HCT116 (cell line): ENCODE data around the gene FRMPD4. TPM values are rescaled to one million over a fixed set of nuclear protein-coding genes. Genes with fewer than 3 reads are reported as not detected.

Source experiments
- ATAC-seq: fragments of 200-7000 bp; cut with Tn5 transposase; 2 replicates; pipeline ENCODE4 v1.9.1; 2020; ENCODE audit warnings: mild to moderate bottlenecking, moderate library complexity
- BruUV-seq: library from RNA; stranded (reverse); fragments of 400-500 nt; replicated peaks from 2 replicates; lab custom pipeline; 2021; lab: Mats Ljungman, UMichigan
- CTCF ChIA-PET: fragments of 300-600 bp; sonication (Branson Sonifier 250); formaldehyde crosslinking; loops from one replicate; lab custom pipeline; 2021; ENCODE audit warnings: antibody characterized with exemption; lab: Charles Lee
- POLR2A ChIA-PET: fragments of 300-600, 350-600 bp; sonication (Branson Sonifier 250); formaldehyde crosslinking; loops from one replicate; lab custom pipeline; 2021; ENCODE audit warnings: antibody characterized with exemption; lab: Charles Lee
- RAD21 ChIA-PET, 2 experiments: fragments of 300-600 bp; sonication (Branson Sonifier 250); formaldehyde crosslinking; loops; one replicate each; lab custom pipeline; 2023; ENCODE audit warnings: low total read pairs in 2 of 2; ENCODE audit not compliant: uncharacterized antibody in 2 of 2, unreplicated experiment in 2 of 2, low non-redundant PET in 1 of 2; lab: Charles Lee
- DNase-seq: peaks from one replicate; pipeline ENCODE4 v3.0.0-alpha.2; 2010; ENCODE audit warnings: low read depth, low spot score
- H2AFZ ChIP-seq: fragments of 200-600 bp; shearing (Covaris generic), sonication (generic); 2 replicates; pipeline ENCODE4 v1.6.1; 2017; ENCODE audit warnings: low read depth, mixed run types, mixed read lengths, antibody characterized with exemption, low read length; ENCODE audit not compliant: poor library complexity, severe bottlenecking
- H3K27ac ChIP-seq: 2 replicates; pipeline ENCODE4 v1.5.1; 2012; ENCODE audit warnings: low read depth, low read length
- H3K27me3 ChIP-seq: fragments of 200-600 bp; sonication (generic); 2 replicates; pipeline ENCODE4 v1.6.1; 2016; ENCODE audit warnings: mixed run types, low read length, mixed read lengths; ENCODE audit not compliant: insufficient read depth
- H3K36me3 ChIP-seq, 2 experiments: fragments of 200-500 bp in 1 of 2; fragments of 200-600 bp in 1 of 2; sonication (Bioruptor generic) in 1 of 2; sonication (generic) in 1 of 2; 2 replicates each; pipeline versions ENCODE4 v1.5.1 to v1.6.1; 2014 to 2016; ENCODE audit warnings: low read length in 2 of 2, inconsistent platforms in 1 of 2, mixed read lengths in 1 of 2, mixed run types in 1 of 2; ENCODE audit not compliant: insufficient read depth in 2 of 2, control insufficient read depth in 1 of 2
- H3K4me1 ChIP-seq, 2 experiments: fragments of 200-600 bp in 1 of 2; sonication (generic) in 1 of 2; 2 replicates each; pipeline versions ENCODE4 v1.5.1 to v1.6.1; 2012 to 2017; ENCODE audit warnings: low read length in 2 of 2, inconsistent platforms in 1 of 2, mild to moderate bottlenecking in 1 of 2, mixed read lengths in 1 of 2, mixed run types in 1 of 2, moderate library complexity in 1 of 2; ENCODE audit not compliant: insufficient read depth in 2 of 2, control insufficient read depth in 1 of 2
- H3K4me2 ChIP-seq: fragments of 200-600 bp; sonication (generic); 2 replicates; pipeline ENCODE4 v1.6.1; 2017; ENCODE audit warnings: mixed run types, low read length, mixed read lengths
- H3K4me3 ChIP-seq, 2 experiments: fragments of 200-600 bp in 1 of 2; sonication (generic) in 1 of 2; replicated peaks in 1 of 2; 2 replicates each; pipeline ENCODE4 v1.5.1; 2011 to 2016; ENCODE audit warnings: low read length in 2 of 2, control low read depth in 1 of 2, low read depth in 1 of 2, mild to moderate bottlenecking in 1 of 2, mixed read lengths in 1 of 2, mixed run types in 1 of 2
- H3K79me2 ChIP-seq: fragments of 200-600 bp; sonication (generic); 2 replicates; pipeline ENCODE4 v1.6.1; 2017; ENCODE audit warnings: mild to moderate bottlenecking, mixed run types, low read length, moderate library complexity, mixed read lengths; ENCODE audit not compliant: insufficient read depth
- H3K9ac ChIP-seq: fragments of 200-600 bp; sonication (generic); 2 replicates; pipeline ENCODE4 v1.6.1; 2016; ENCODE audit warnings: low read length, mixed read lengths
- H3K9me2 ChIP-seq: fragments of 200-600 bp; sonication (generic), shearing (Covaris generic); 2 replicates; pipeline ENCODE4 v1.6.1; 2017; ENCODE audit warnings: mixed run types, mild to moderate bottlenecking, moderate library complexity; ENCODE audit not compliant: insufficient read depth
- H3K9me3 ChIP-seq, 2 experiments: fragments of 200-500 bp in 1 of 2; fragments of 200-600 bp in 1 of 2; sonication (Bioruptor generic) in 1 of 2; sonication (generic) in 1 of 2; 2 replicates each; pipeline ENCODE4 v1.6.1; 2014 to 2017; ENCODE audit warnings: low read length in 2 of 2, mixed read lengths in 2 of 2, inconsistent platforms in 1 of 2, low read depth in 1 of 2, mild to moderate bottlenecking in 1 of 2, mixed run types in 1 of 2, moderate library complexity in 1 of 2; ENCODE audit not compliant: control insufficient read depth in 1 of 2, insufficient read depth in 1 of 2
- H4K20me1 ChIP-seq: fragments of 200-600 bp; sonication (generic), shearing (Covaris generic); 2 replicates; pipeline ENCODE4 v1.6.1; 2017; ENCODE audit warnings: mixed run types, mild to moderate bottlenecking, moderate library complexity; ENCODE audit not compliant: insufficient read depth
- CEBPB ChIP-seq: IDR thresholded peaks from 2 replicates; pipeline ENCODE4 v1.6.1; 2012; ENCODE audit warnings: low read depth
- EGR1 ChIP-seq: IDR thresholded peaks from 2 replicates; pipeline ENCODE4 v1.6.1; 2012; ENCODE audit warnings: low read depth
- EZH2phosphoT487 ChIP-seq: fragments of 200-600 bp; IDR thresholded peaks from 2 replicates; pipeline ENCODE4 v1.6.1; 2018; ENCODE audit warnings: antibody characterized with exemption, borderline replicate concordance
- JUND ChIP-seq: IDR thresholded peaks from 2 replicates; pipeline ENCODE4 v1.6.1; 2012
- POLR2A ChIP-seq: IDR thresholded peaks from 2 replicates; pipeline ENCODE4 v1.7.0; 2011; ENCODE audit warnings: borderline replicate concordance; ENCODE audit not compliant: insufficient read depth, insufficient read length; ENCODE audit errors: extremely low read depth
- POLR2AphosphoS5 ChIP-seq: IDR thresholded peaks from 2 replicates; pipeline ENCODE4 v1.6.1; 2011; ENCODE audit warnings: mild to moderate bottlenecking, low read depth, low read length, moderate library complexity
- RAD21 ChIP-seq: IDR thresholded peaks from 2 replicates; pipeline ENCODE4 v1.6.1; 2012; ENCODE audit warnings: low read depth, mild to moderate bottlenecking
- SIN3A ChIP-seq: IDR thresholded peaks from 2 replicates; pipeline ENCODE4 v1.6.1; 2012; ENCODE audit warnings: low read depth
- SRF ChIP-seq: IDR thresholded peaks from 2 replicates; pipeline ENCODE4 v1.6.1; 2012; ENCODE audit warnings: low read depth
- ZBTB33 ChIP-seq: IDR thresholded peaks from 2 replicates; pipeline ENCODE4 v1.6.1; 2011; ENCODE audit warnings: mild to moderate bottlenecking, low read length, moderate library complexity; ENCODE audit not compliant: insufficient replicate concordance; ENCODE audit errors: extremely low read depth
- ZFX ChIP-seq: fragments of 450-650 bp; IDR thresholded peaks from 2 replicates; pipeline ENCODE4 v1.6.1; 2017
- intact Hi-C: fragments of 100-400 bp; cut with micrococcal nuclease; formaldehyde crosslinking; loops from 2 replicates; pipeline ENCODE4 v1.10.0; 2022
- total RNA-seq: library from RNA; stranded (reverse); gene quantifications from one replicate; pipeline ENCODE4 v1.2.1, GENCODE V29; 2021; ENCODE audit not compliant: unreplicated experiment

FRMPD4 gene
- total RNA-seq, 1 experiment from 2014 or later = not detected

DNA sequence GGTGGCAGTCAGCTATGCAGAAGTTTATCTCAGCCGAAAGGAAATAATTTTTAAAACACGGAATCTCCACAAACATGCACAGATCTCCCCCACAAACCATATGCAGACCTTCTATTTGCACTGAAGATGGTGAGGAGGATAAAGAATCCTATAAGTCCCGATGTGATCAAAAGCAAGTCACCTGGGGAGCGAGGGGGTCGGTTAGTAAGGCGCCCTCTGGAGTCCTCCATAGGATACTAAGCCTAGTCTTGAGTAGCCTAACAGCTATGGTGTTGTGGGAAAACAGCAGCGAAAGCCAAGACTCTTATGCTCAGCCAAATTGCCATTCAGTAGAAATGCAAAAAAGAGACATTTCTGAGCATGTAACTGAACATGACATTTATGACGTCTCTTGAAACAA is 210.9 kb downstream of the FRMPD4 start:
- CTCF ChIA-PET = no interaction called here
- intact Hi-C loops = no loop called here
- no peak overlapping the region for H3K27ac ChIP-seq
- no peaks in the 10 kb centered on the region for H3K9me3 ChIP-seq
- no peak overlapping the region for H3K4me2 ChIP-seq
- ATAC-seq (no peak), DNase-seq (no peak)
- no peaks in the 10 kb centered on the region for H4K20me1 ChIP-seq
- H3K36me3 ChIP-seq = no peaks in the 10 kb centered on the region
- no TSS peak for BruUV-seq
- H3K27me3 ChIP-seq = no peaks in the 10 kb centered on the region
- POLR2A ChIA-PET = no interaction called here
- no peak overlapping the region for H2AFZ ChIP-seq
- RAD21 ChIA-PET = no interaction called here
- H3K4me1 ChIP-seq = no peaks in the 10 kb centered on the region
- H3K4me3 ChIP-seq = no peak overlapping the region
- no peak for TF ChIP-seq EGR1
- TF ChIP-seq JUND = no peak
- no peak for TF ChIP-seq ZBTB33
- TF ChIP-seq POLR2AphosphoS5 = no peak
- no peak for TF ChIP-seq EZH2phosphoT487
- no peak for TF ChIP-seq CEBPB
- TF ChIP-seq ZFX = no peak
- TF ChIP-seq POLR2A = no peak
- H3K9ac ChIP-seq = no peak overlapping the region
- H3K9me2 ChIP-seq = no peaks in the 10 kb centered on the region
- H3K79me2 ChIP-seq = no peaks in the 10 kb centered on the region

- Histone ChIP-seq H3K4me2 (no peak overlapping the region), H3K27me3 (no peaks in the 10 kb centered on the region), H3K36me3 (no peaks in the 10 kb centered on the region), H2AFZ (no peak overlapping the region), H3K27ac (no peak overlapping the region), H3K9ac (no peak overlapping the region), H3K4me3 (no peak overlapping the region), H3K9me2 (no peaks in the 10 kb centered on the region), H3K79me2 (no peaks in the 10 kb centered on the region), H3K4me1 (no peaks in the 10 kb centered on the region), H3K9me3 (no peaks in the 10 kb centered on the region), H4K20me1 (no peaks in the 10 kb centered on the region)
- intact Hi-C loops = no loop called here
- BruUV-seq = no TSS peak
- DNase-seq (no peak), ATAC-seq (no peak)
- TF ChIP-seq SRF (no peak), RAD21 (no peak), SIN3A (no peak)
- RAD21 ChIA-PET = no interaction called here
- CTCF ChIA-PET = no interaction called here
- POLR2A ChIA-PET = no interaction called here
Observed at GRCh38 chrX:12352922-12353321, 214.6 kb downstream of the FRMPD4 start.
